Tibial nerve (tissue), 4 donors: ENCODE results near the gene PRKCE. TPM values are rescaled to one million over a fixed set of nuclear protein-coding genes. Genes with fewer than 3 reads are reported as not detected.
A peak's percentile ranks its signal among the peaks of the same experiment; 100 is the strongest.

ENCODE experiments used
- DNase-seq, 2 donors: peaks; one replicate each; pipeline ENCODE4 v3.0.0-alpha.2; 2019; ENCODE audit warnings: low spot score in 2 of 2
- H3K27ac ChIP-seq, 4 donors: fragments of 200-600 bp; sonication (generic) in 3 of 4; one replicate each; pipeline ENCODE4 v1.5.1; 2017 to 2019; ENCODE audit warnings: mild to moderate bottlenecking in 1 of 4
- H3K27me3 ChIP-seq, 2 donors: fragments of 200-600 bp; sonication (generic) in 1 of 2; one replicate each; pipeline versions ENCODE4 v1.5.1 to v1.6.0; 2017 to 2019
- H3K36me3 ChIP-seq, 3 donors: fragments of 200-600 bp; sonication (generic); one replicate each; pipeline ENCODE4 v1.5.1; 2018 to 2019
- H3K4me1 ChIP-seq, 4 donors: fragments of 200-600 bp; sonication (generic) in 3 of 4; one replicate each; pipeline ENCODE4 v1.5.1; 2017 to 2019
- H3K4me3 ChIP-seq, 4 donors: fragments of 200-600 bp; sonication (generic) in 3 of 4; one replicate each; pipeline ENCODE4 v1.5.1; 2017 to 2019; ENCODE audit warnings: mild to moderate bottlenecking in 1 of 4, moderate library complexity in 1 of 4
- H3K9me3 ChIP-seq, 4 donors: fragments of 200-600 bp; sonication (generic) in 3 of 4; one replicate each; pipeline ENCODE4 v1.5.1; 2017 to 2019
- EP300 ChIP-seq, 2 donors: sonication (generic); formaldehyde crosslinking; IDR thresholded peaks; one replicate each; pipeline ENCODE4 v1.6.1; 2017; ENCODE audit warnings: antibody characterized with exemption in 2 of 2, mild to moderate bottlenecking in 1 of 2
- POLR2A ChIP-seq, 2 donors: fragments of 450-650 bp; IDR thresholded peaks; one replicate each; pipeline ENCODE4 v1.6.1; 2017; ENCODE audit warnings: antibody characterized with exemption in 2 of 2, mild to moderate bottlenecking in 2 of 2, moderate library complexity in 2 of 2
- WGBS, 2 donors: methylation state at CpG; one replicate each; pipeline ENCODE4 v1.1.5; 2018; 5-methylcytosine and 5-hydroxymethylcytosine counted together
- total RNA-seq, 4 donors: library from RNA; depleted of rRNA; stranded (reverse); fragments of >200 nt; gene quantifications; one replicate each; pipeline ENCODE4 v1.1.0, GENCODE V29; 2016
- TF ChIP-seq, protein P1 (sequence below), 5 experiments: fragments of 200-600 bp in 3 of 5; fragments of 450-650 bp in 2 of 5; sonication (generic) in 3 of 5; IDR thresholded peaks; one replicate each; pipeline ENCODE4 v1.5.1; 2016 to 2019; ENCODE audit warnings: antibody characterized with exemption in 5 of 5, mild to moderate bottlenecking in 3 of 5, moderate library complexity in 2 of 5

The PRKCE gene
- total RNA-seq, 4 donors from 2014 or later, result 14.4 to 22.4 (median 17.9) TPM

GRCh38 chr2:45610281-45611019, 41.0 kb upstream of the PRKCE start:
- Histone ChIP-seq H3K4me1 (peaks cover 0 to 45% (median 5%) of the 10 kb centered on the region in 4 donors), H3K36me3 (no peaks in the 10 kb centered on the region), H3K9me3 (no peaks in the 10 kb centered on the region), H3K4me3 (peak overlapping the region; percentile 64 to 78 (median 71)), H3K27ac (peak overlapping the region; percentile 83 to 93 (median 87)), H3K27me3 (no peaks in the 10 kb centered on the region)
- DNase-seq, result peak; percentile 30 to 54
- TF ChIP-seq POLR2A (IDR thresholded peaks at IDR 0.05), result no peak
- TF ChIP-seq, protein P1, sequence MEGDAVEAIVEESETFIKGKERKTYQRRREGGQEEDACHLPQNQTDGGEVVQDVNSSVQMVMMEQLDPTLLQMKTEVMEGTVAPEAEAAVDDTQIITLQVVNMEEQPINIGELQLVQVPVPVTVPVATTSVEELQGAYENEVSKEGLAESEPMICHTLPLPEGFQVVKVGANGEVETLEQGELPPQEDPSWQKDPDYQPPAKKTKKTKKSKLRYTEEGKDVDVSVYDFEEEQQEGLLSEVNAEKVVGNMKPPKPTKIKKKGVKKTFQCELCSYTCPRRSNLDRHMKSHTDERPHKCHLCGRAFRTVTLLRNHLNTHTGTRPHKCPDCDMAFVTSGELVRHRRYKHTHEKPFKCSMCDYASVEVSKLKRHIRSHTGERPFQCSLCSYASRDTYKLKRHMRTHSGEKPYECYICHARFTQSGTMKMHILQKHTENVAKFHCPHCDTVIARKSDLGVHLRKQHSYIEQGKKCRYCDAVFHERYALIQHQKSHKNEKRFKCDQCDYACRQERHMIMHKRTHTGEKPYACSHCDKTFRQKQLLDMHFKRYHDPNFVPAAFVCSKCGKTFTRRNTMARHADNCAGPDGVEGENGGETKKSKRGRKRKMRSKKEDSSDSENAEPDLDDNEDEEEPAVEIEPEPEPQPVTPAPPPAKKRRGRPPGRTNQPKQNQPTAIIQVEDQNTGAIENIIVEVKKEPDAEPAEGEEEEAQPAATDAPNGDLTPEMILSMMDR (IDR thresholded peaks at IDR 0.05), result peak in 1 of 5 experiments; percentile 32
- 1 to 2% methylated on average over 23 of the region's 23 CpGs for WGBS, 2 donors

DNA sequence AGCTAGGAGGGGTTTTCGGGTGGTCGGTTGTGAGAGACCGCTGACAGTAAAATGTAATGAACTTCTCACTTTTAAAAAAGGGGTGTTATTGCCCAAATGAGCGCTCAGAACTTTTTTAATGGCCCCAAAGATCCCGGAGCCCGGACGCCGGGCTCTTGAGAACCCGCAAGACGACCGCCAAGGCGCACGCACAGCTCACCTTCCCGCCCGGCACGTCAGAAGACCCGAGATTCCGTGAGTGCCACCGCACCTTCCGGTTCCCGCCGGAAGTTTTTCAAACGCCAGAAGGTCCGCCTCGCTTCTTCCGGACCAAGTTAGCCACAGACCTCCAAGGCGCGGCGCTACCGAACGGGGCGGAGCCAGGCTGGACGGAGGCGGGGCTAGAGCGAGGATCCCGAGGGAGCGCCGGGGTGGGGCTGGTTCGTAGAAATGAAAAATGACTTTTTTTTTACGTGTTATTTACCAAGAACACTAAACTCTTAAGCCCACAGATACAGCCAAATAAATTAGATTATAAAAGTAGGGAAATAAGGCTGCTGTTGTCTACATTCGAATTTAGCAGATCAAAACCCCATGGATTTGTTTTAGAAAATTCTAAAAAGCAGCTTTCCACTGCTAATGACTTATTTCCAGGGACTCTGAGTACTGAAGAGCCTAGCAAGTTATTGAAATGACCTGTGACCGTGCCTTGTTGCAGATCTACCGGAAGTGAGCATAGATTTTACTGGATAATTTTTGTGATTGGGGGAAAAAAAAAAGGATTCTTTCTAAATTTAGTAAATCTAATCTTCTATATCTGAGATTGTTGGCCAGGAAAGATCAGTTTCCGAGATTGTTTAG, 40.2 kb upstream of the PRKCE start, which contains the start of gene SRBD1:
Gene SRBD1, minus strand, starts transcription at position 248 of the 840 bp plus-strand sequence. CDS start 5,826 bp downstream, outside the sequence.
- Histone ChIP-seq H3K9me3 (no peaks in the 10 kb centered on the region), H3K4me3 (peak within 1 kb of the TSS; percentile 64 to 78 (median 71)), H3K27ac (peak within 1 kb of the TSS; percentile 83 to 93 (median 87)), H3K36me3 (no peaks in the 10 kb centered on the region), H3K4me1 (peaks cover 0 to 45% (median 5%) of the 10 kb centered on the region in 4 donors), H3K27me3 (no peaks in the 10 kb centered on the region)
- 2% methylated on average over 44 of the region's 44 CpGs for WGBS, 2 donors
- TF ChIP-seq POLR2A (IDR thresholded peaks at IDR 0.05) (peak; percentile 63 to 79), EP300 (IDR thresholded peaks at IDR 0.05) (peak; percentile 87)
- TF ChIP-seq, protein P1 (IDR thresholded peaks at IDR 0.05), result peak in 2 of 5 experiments; percentile 35 to 39
- DNase-seq, result peak; percentile 89 to 90

- no peak overlapping the region for H3K4me3 ChIP-seq
- 49 to 55% methylated on average over 2 of the region's 2 CpGs for WGBS, 2 donors
- DNase-seq, result no peak
- H3K27me3 ChIP-seq, result no peaks in the 10 kb centered on the region
- no peak for TF ChIP-seq POLR2A (IDR thresholded peaks at IDR 0.05)
- TF ChIP-seq, protein P1 (IDR thresholded peaks at IDR 0.05), result no peak
- TF ChIP-seq EP300 (IDR thresholded peaks at IDR 0.05), result no peak
- peak overlapping the region in 3 of 4 donors; percentile 43 to 93 (median 85) for H3K27ac ChIP-seq
- peaks cover 0 to 40% (median 5%) of the 10 kb centered on the region in 4 donors for H3K4me1 ChIP-seq
- no peaks in the 10 kb centered on the region for H3K9me3 ChIP-seq
- H3K36me3 ChIP-seq, result no peaks in the 10 kb centered on the region
These were observed 39.2 kb upstream of the PRKCE start for GRCh38 chr2:45612285-45612684.

DNA sequence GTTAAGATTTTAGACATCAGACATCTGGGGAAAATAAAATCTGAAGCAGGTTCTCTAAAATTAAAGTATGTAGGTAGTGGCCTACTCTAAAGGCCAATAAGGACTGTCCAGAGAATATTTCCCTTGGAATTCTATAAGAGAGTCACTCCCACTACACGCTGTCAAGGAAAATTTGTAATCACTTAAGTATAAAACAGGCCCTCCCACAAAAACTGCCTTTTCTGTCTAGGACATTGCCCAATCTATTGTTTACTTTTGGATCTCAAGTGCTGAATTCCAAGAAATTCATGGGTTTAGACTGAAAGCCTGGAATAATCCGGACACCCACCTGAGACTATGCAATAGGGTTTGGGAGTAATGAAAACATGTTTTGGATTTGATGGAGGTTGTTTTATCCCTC, 38.7 kb upstream of the PRKCE start:
- Histone ChIP-seq H3K4me3 (no peak overlapping the region), H3K27ac (peak overlapping the region in 3 of 4 donors; percentile 43 to 93 (median 85)), H3K36me3 (no peaks in the 10 kb centered on the region), H3K27me3 (no peaks in the 10 kb centered on the region), H3K9me3 (no peaks in the 10 kb centered on the region), H3K4me1 (peaks cover 0 to 40% (median 5%) of the 10 kb centered on the region in 4 donors)
- DNase-seq, result no peak
- no peak for TF ChIP-seq POLR2A (IDR thresholded peaks at IDR 0.05)
- TF ChIP-seq EP300 (IDR thresholded peaks at IDR 0.05), result peak in 1 of 2 donors; percentile 23
- WGBS, 2 donors, result 56 to 59% methylated on average over 2 of the region's 2 CpGs

- Histone ChIP-seq H3K4me3 (no peak overlapping the region), H3K27ac (peak overlapping the region in 1 of 4 donors; percentile 36), H3K27me3 (no peaks in the 10 kb centered on the region), H3K36me3 (no peaks in the 10 kb centered on the region), H3K9me3 (no peaks in the 10 kb centered on the region), H3K4me1 (peaks cover 0 to 38% (median 5%) of the 10 kb centered on the region in 4 donors)
- TF ChIP-seq, protein P1 (IDR thresholded peaks at IDR 0.05), result no peak
- peak; percentile 43 to 46 for TF ChIP-seq EP300 (IDR thresholded peaks at IDR 0.05)
- peak in 1 of 2 donors; percentile 33 for DNase-seq
- 45 to 54% methylated on average over 1 of the region's 1 CpG for WGBS, 2 donors
These were observed 37.1 kb upstream of the PRKCE start for GRCh38 chr2:45614330-45614729.
